Neural cell (in vitro differentiated cells): ENCODE measurements around the gene BTBD19.

Source experiments
- EP300 ChIP-seq: fragments of 450-650 bp; conservative IDR thresholded peaks from 2 replicates; pipeline ENCODE4 v1.6.1; 2014; ENCODE audit warnings: antibody characterized with exemption, mild to moderate bottlenecking, moderate library complexity; ENCODE audit not compliant: poor library complexity, severe bottlenecking
- EZH2 ChIP-seq: fragments of 200-600, 300-800 bp; shearing (Covaris generic), sonication (generic); IDR thresholded peaks from 2 replicates; pipeline ENCODE4 v1.6.1; 2014; ENCODE audit warnings: antibody characterized with exemption, low read length, borderline replicate concordance, mild to moderate bottlenecking; ENCODE audit not compliant: insufficient read depth, poor library complexity, severe bottlenecking
- MXI1 ChIP-seq: fragments of 450-650 bp; conservative IDR thresholded peaks from 2 replicates; pipeline ENCODE4 v1.6.1; 2014; ENCODE audit warnings: antibody characterized with exemption, mild to moderate bottlenecking; ENCODE audit not compliant: poor library complexity, severe bottlenecking
- POLR2AphosphoS5 ChIP-seq: IDR thresholded peaks from 2 replicates; pipeline ENCODE4 v1.6.1; 2012
- RAD21 ChIP-seq: fragments of 450-650 bp; conservative IDR thresholded peaks from 2 replicates; pipeline ENCODE4 v1.6.1; 2014; ENCODE audit warnings: antibody characterized with exemption, mild to moderate bottlenecking, moderate library complexity
- SMC3 ChIP-seq: fragments of 450-650 bp; conservative IDR thresholded peaks from 2 replicates; pipeline ENCODE4 v1.6.1; 2014; ENCODE audit warnings: antibody characterized with exemption, mild to moderate bottlenecking, moderate library complexity; ENCODE audit not compliant: poor library complexity
- TAF1 ChIP-seq: IDR thresholded peaks from 2 replicates; pipeline ENCODE4 v1.6.1; 2012; ENCODE audit warnings: low read depth
- TF ChIP-seq, protein P1 (sequence below): fragments of 450-650 bp; IDR thresholded peaks from 2 replicates; pipeline ENCODE4 v1.5.1; 2014; ENCODE audit warnings: antibody characterized with exemption, mild to moderate bottlenecking, moderate library complexity; ENCODE audit not compliant: poor library complexity, severe bottlenecking
- TF ChIP-seq, protein P2 (sequence below): IDR thresholded peaks from 2 replicates; pipeline ENCODE4 v1.6.1; 2012; ENCODE audit warnings: borderline replicate concordance

DNA sequence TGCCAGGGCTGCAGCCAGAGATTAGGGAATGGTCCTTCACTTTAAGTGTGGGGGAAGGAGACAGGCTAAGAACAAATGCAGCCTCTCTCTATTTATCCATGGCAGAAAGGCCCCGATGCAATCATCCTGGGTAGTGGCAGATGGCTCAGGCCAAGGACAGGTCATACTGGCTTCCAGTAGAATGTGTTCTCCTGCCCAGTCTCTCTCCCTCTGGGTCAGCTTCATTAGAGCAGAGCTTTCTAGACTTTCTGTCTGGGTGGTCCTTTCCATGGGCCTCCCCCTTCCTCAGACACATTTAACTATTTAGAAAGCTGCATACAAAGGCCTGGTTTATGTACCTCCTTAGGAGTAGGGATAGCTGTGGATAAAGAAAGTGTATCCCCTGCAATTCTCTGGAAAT lies 39.5 kb downstream of the BTBD19 start:
- TF ChIP-seq, protein P1, sequence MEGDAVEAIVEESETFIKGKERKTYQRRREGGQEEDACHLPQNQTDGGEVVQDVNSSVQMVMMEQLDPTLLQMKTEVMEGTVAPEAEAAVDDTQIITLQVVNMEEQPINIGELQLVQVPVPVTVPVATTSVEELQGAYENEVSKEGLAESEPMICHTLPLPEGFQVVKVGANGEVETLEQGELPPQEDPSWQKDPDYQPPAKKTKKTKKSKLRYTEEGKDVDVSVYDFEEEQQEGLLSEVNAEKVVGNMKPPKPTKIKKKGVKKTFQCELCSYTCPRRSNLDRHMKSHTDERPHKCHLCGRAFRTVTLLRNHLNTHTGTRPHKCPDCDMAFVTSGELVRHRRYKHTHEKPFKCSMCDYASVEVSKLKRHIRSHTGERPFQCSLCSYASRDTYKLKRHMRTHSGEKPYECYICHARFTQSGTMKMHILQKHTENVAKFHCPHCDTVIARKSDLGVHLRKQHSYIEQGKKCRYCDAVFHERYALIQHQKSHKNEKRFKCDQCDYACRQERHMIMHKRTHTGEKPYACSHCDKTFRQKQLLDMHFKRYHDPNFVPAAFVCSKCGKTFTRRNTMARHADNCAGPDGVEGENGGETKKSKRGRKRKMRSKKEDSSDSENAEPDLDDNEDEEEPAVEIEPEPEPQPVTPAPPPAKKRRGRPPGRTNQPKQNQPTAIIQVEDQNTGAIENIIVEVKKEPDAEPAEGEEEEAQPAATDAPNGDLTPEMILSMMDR: no peak
- TF ChIP-seq POLR2AphosphoS5 (no peak), SMC3 (no peak), RAD21 (no peak), EP300 (no peak), TAF1 (no peak), EZH2 (no peak), MXI1 (no peak)
- TF ChIP-seq, protein P2, sequence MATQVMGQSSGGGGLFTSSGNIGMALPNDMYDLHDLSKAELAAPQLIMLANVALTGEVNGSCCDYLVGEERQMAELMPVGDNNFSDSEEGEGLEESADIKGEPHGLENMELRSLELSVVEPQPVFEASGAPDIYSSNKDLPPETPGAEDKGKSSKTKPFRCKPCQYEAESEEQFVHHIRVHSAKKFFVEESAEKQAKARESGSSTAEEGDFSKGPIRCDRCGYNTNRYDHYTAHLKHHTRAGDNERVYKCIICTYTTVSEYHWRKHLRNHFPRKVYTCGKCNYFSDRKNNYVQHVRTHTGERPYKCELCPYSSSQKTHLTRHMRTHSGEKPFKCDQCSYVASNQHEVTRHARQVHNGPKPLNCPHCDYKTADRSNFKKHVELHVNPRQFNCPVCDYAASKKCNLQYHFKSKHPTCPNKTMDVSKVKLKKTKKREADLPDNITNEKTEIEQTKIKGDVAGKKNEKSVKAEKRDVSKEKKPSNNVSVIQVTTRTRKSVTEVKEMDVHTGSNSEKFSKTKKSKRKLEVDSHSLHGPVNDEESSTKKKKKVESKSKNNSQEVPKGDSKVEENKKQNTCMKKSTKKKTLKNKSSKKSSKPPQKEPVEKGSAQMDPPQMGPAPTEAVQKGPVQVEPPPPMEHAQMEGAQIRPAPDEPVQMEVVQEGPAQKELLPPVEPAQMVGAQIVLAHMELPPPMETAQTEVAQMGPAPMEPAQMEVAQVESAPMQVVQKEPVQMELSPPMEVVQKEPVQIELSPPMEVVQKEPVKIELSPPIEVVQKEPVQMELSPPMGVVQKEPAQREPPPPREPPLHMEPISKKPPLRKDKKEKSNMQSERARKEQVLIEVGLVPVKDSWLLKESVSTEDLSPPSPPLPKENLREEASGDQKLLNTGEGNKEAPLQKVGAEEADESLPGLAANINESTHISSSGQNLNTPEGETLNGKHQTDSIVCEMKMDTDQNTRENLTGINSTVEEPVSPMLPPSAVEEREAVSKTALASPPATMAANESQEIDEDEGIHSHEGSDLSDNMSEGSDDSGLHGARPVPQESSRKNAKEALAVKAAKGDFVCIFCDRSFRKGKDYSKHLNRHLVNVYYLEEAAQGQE: no peak
